Measurements from ENCODE around the gene SALL2. TPM values are rescaled to one million over a fixed set of nuclear protein-coding genes. Genes with fewer than 3 reads are reported as not detected.

The SALL2 gene
- total RNA-seq, 2 experiments from 2014 or later = 3.1 to 4.1 TPM

Other genes with a start within 250 kb of the SALL2 start
- not detected for gene RPGRIP1, start 246.3 kb downstream of the SALL2 start, total RNA-seq
- 100 to 1,000 TPM; 164 to 165 TPM for gene SUPT16H, start 142.3 kb downstream of the SALL2 start, total RNA-seq
- gene CHD8, start 70.2 kb downstream of the SALL2 start, total RNA-seq = 10 to 100 TPM; 73.9 to 75.5 TPM
- 10 to 100 TPM; 20.5 to 21.4 TPM for gene RAB2B, start 49.4 kb downstream of the SALL2 start, total RNA-seq
- 10 to 100 TPM; 57.4 to 58.6 TPM for gene TOX4, start 49.2 kb downstream of the SALL2 start, total RNA-seq
- 10 to 100 TPM; 60.6 TPM for gene METTL3, start 15.0 kb downstream of the SALL2 start, total RNA-seq
- gene OR10G3, start 53.7 kb upstream of the SALL2 start, total RNA-seq = not detected
- gene OR10G2, start 108.6 kb upstream of the SALL2 start, total RNA-seq = not detected
- not detected for gene OR4E2, start 127.5 kb upstream of the SALL2 start, total RNA-seq
- under 1 TPM; 0.10 to 0.14 TPM for gene OR4E1, start 147.5 kb upstream of the SALL2 start, total RNA-seq

All from activated naive CD4-positive, alpha-beta T cell treated with anti-CD3 and anti-CD28 coated beads for 36 hours (primary cell).